ENCODE measurements around the gene OPALIN. TPM values are rescaled to one million over a fixed set of nuclear protein-coding genes. Genes with fewer than 3 reads are reported as not detected.

Gene OPALIN
- total RNA-seq, 4 donors from 2014 or later, result not detected

DNA sequence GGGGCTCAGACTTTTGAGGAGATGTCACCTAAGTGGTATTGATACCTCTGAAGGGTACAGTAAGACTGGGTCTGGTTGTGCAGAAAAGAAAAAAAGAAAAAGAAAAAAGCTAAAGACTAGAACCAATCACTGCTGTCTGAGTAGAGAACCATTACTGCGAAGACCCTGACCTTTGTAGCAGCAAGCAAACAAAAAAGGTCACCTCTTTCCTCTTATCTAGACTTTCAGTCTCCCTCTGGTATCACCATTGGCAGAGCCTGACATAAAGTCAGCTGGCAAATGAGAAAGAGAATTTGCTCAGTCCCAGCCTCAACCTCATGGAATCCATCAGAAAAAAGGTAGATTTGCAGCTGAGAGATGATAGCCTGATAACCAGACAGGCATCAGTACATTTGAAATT is 57.2 kb downstream of the OPALIN start:
- Histone ChIP-seq H3K4me3 (no peak overlapping the region), H3K36me3 (no peaks in the 10 kb centered on the region), H3K4me1 (no peaks in the 10 kb centered on the region), H3K27ac (replicated peaks in 1 of 4) (no peak overlapping the region), H3K9me3 (no peaks in the 10 kb centered on the region), H3K27me3 (no peaks in the 10 kb centered on the region)
- DNase-seq (ENCODE audit: extremely low spot score), result no peak
- WGBS, result 71% methylated on average over 1 of the region's 1 CpG
- TF ChIP-seq, protein P1, sequence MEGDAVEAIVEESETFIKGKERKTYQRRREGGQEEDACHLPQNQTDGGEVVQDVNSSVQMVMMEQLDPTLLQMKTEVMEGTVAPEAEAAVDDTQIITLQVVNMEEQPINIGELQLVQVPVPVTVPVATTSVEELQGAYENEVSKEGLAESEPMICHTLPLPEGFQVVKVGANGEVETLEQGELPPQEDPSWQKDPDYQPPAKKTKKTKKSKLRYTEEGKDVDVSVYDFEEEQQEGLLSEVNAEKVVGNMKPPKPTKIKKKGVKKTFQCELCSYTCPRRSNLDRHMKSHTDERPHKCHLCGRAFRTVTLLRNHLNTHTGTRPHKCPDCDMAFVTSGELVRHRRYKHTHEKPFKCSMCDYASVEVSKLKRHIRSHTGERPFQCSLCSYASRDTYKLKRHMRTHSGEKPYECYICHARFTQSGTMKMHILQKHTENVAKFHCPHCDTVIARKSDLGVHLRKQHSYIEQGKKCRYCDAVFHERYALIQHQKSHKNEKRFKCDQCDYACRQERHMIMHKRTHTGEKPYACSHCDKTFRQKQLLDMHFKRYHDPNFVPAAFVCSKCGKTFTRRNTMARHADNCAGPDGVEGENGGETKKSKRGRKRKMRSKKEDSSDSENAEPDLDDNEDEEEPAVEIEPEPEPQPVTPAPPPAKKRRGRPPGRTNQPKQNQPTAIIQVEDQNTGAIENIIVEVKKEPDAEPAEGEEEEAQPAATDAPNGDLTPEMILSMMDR (IDR thresholded peaks at IDR 0.05), result no peak
- TF ChIP-seq EP300 (IDR thresholded peaks at IDR 0.05) (no peak), POLR2AphosphoS5 (IDR thresholded peaks at IDR 0.05) (no peak), POLR2A (IDR thresholded peaks at IDR 0.05; ENCODE audit: low read depth) (no peak)
- intact Hi-C loops (cut with DNase I), result no loop called here

DNA sequence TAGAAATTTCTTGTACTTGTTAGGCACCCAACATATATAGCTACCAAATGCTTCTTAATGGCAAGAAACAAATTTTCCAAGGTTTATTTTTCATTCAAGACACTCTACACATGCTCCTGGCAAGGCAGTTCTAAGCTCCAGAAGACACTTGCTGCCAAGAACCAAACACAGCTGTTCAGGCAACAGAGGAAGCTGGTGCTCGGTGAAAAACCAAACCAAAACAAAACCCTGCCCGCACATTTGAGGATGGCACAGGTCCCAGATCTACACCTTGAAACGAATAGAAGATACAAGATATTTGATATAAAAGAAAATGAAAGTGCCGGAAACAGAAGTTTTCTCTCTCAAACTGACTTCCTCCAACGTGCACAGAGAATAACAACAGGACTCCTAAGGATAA is 59.4 kb downstream of the OPALIN start:
- Histone ChIP-seq H3K4me3 (no peak overlapping the region), H3K4me1 (no peaks in the 10 kb centered on the region), H3K27ac (replicated peaks in 1 of 4) (no peak overlapping the region), H3K27me3 (no peaks in the 10 kb centered on the region), H3K36me3 (no peaks in the 10 kb centered on the region), H3K9me3 (no peaks in the 10 kb centered on the region)
- DNase-seq (ENCODE audit: extremely low spot score), result no peak
- intact Hi-C loops (cut with DNase I), result no loop called here
- WGBS, result 15% methylated on average over 5 of the region's 5 CpGs
- TF ChIP-seq, protein P1 (IDR thresholded peaks at IDR 0.05), result no peak
- TF ChIP-seq POLR2AphosphoS5 (IDR thresholded peaks at IDR 0.05) (no peak), POLR2A (IDR thresholded peaks at IDR 0.05; ENCODE audit: low read depth) (no peak), EP300 (IDR thresholded peaks at IDR 0.05) (no peak)

DNA sequence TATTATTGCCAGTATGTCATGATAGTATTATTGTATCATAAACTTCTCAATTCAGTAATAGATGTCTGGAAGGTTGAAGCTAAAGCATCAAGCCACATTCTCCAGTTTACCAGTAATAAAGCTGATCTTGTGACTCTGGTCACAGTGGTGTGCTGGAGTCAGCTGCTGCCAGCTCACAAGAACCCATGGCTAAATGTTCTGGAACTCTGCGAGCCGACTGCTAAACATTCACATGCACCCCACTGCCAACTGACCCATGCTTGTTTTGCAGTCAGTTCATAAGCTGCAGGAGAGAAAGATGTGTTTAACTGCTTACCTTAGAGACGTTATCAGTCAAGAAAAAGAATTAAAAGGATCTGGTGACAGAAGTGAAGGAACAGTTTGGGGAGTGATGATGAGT is 60.4 kb downstream of the OPALIN start:
- TF ChIP-seq EP300 (IDR thresholded peaks at IDR 0.05) (no peak), POLR2AphosphoS5 (IDR thresholded peaks at IDR 0.05) (no peak), POLR2A (IDR thresholded peaks at IDR 0.05; ENCODE audit: low read depth) (no peak)
- TF ChIP-seq, protein P1 (IDR thresholded peaks at IDR 0.05), result no peak
- WGBS, result 73% methylated on average over 3 of the region's 3 CpGs
- Histone ChIP-seq H3K9me3 (no peaks in the 10 kb centered on the region), H3K36me3 (no peaks in the 10 kb centered on the region), H3K27ac (replicated peaks in 1 of 4) (no peak overlapping the region), H3K27me3 (no peaks in the 10 kb centered on the region), H3K4me1 (no peaks in the 10 kb centered on the region), H3K4me3 (no peak overlapping the region)
- intact Hi-C loops (cut with DNase I), result no loop called here
- DNase-seq (ENCODE audit: extremely low spot score), result no peak

DNA sequence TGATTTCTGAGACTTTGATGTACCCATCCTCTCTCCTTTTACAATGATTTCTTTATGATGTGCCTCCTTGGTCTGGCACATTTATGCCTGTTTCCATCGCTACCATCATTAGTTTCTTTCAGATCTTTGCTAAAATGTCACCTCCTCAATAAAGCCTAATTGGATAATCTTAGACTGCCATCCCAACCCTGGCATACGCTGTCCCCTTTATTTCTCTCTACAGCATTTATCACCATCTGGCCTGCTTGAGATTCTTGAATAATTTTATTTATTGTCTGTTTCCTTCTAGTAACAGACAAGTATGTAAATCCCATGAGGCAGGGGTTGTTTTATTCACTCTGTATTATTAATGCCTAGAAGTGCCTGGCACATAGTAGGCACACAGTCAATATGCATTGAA is 61.3 kb downstream of the OPALIN start:
- DNase-seq (ENCODE audit: extremely low spot score), result no peak
- intact Hi-C loops (cut with DNase I), result no loop called here
- Histone ChIP-seq H3K4me3 (no peak overlapping the region), H3K27ac (replicated peaks in 1 of 4) (no peak overlapping the region), H3K4me1 (no peaks in the 10 kb centered on the region), H3K9me3 (no peaks in the 10 kb centered on the region), H3K27me3 (no peaks in the 10 kb centered on the region), H3K36me3 (no peaks in the 10 kb centered on the region)
- TF ChIP-seq POLR2AphosphoS5 (IDR thresholded peaks at IDR 0.05), result no peak
- TF ChIP-seq, protein P1 (IDR thresholded peaks at IDR 0.05), result no peak
- TF ChIP-seq POLR2A (IDR thresholded peaks at IDR 0.05; ENCODE audit: low read depth), result no peak
- TF ChIP-seq EP300 (IDR thresholded peaks at IDR 0.05), result no peak
- 87% methylated on average over 2 of the region's 2 CpGs for WGBS

DNA sequence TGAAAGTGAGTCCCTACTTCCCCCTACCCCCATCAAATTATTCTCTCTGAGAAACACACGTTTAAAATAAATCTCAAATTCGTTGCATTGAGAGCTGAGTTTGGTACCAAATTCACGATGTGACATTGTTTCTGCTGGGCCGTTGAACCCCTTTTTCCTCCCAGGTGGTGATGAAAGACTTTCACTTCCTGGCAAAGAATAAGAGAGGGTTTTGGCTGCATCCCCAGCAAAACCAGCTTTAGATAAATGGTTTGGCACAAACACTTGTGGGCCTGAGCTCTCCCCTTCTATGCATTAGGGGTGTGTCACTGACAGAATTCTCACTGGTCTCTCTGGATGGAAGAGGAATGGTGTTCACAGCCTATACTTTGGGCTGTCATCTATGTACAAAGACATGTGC is 63.3 kb downstream of the OPALIN start:
- TF ChIP-seq, protein P1 (IDR thresholded peaks at IDR 0.05), result no peak
- TF ChIP-seq POLR2A (IDR thresholded peaks at IDR 0.05; ENCODE audit: low read depth), result no peak
- DNase-seq (ENCODE audit: extremely low spot score), result no peak
- Histone ChIP-seq H3K4me3 (no peak overlapping the region), H3K9me3 (no peaks in the 10 kb centered on the region), H3K36me3 (no peaks in the 10 kb centered on the region), H3K4me1 (no peaks in the 10 kb centered on the region), H3K27ac (replicated peaks in 1 of 4) (no peak overlapping the region), H3K27me3 (no peaks in the 10 kb centered on the region)
- intact Hi-C loops (cut with DNase I), result no loop called here
- WGBS, result 48% methylated on average over 4 of the region's 4 CpGs

Data from esophagus muscularis mucosa (tissue), 4 donors.